PC-9 (cell line): Measurements from ENCODE around the gene EHD2. TPM values are rescaled to one million over a fixed set of nuclear protein-coding genes. Genes with fewer than 3 reads are reported as not detected.
"Not testable (repeated sequence)": the region's sequence is repeated elsewhere in the genome, so short reads cannot be mapped to it uniquely, and the experiment has no call there.

ENCODE experiments used
- BruUV-seq: library from RNA; stranded (reverse); fragments of 400-500 nt; replicated peaks from 2 replicates; lab custom pipeline; 2021; lab: Mats Ljungman, UMichigan
- CTCF ChIA-PET: fragments of 300-600 bp; sonication (Branson Sonifier 250); formaldehyde crosslinking; loops from one replicate; lab custom pipeline; 2022; ENCODE audit warnings: antibody characterized with exemption; lab: Charles Lee
- POLR2A ChIA-PET: fragments of 300-600 bp; sonication (Branson Sonifier 250); formaldehyde crosslinking; loops from one replicate; lab custom pipeline; 2022; ENCODE audit warnings: antibody characterized with exemption; ENCODE audit not compliant: unreplicated experiment; lab: Charles Lee
- DNase-seq, 2 experiments: peaks; one replicate each; pipeline versions ENCODE4 v3.0.0 to v3.0.0-alpha.2; 2015 to 2022; ENCODE audit warnings: mixed read lengths in 1 of 2
- H2AFZ ChIP-seq: fragments of 200-600 bp; sonication (generic); 2 replicates; pipeline ENCODE4 v1.8.1; 2017; ENCODE audit warnings: antibody characterized with exemption
- H3F3A ChIP-seq: fragments of 200-600 bp; sonication (generic); 2 replicates; pipeline ENCODE4 v1.8.1; 2017; ENCODE audit warnings: antibody characterized with exemption, mild to moderate bottlenecking, low read depth; ENCODE audit not compliant: insufficient read depth
- H3K27ac ChIP-seq: fragments of 200-600 bp; sonication (generic); 2 replicates; pipeline ENCODE4 v1.6.1; 2016; ENCODE audit warnings: mixed run types
- H3K27me3 ChIP-seq: fragments of 200-600 bp; sonication (generic); 2 replicates; pipeline ENCODE4 v1.6.1; 2016; ENCODE audit warnings: low read depth, mixed run types; ENCODE audit not compliant: insufficient read depth
- H3K36me3 ChIP-seq: fragments of 200-600 bp; sonication (generic); 2 replicates; pipeline ENCODE4 v1.6.1; 2016; ENCODE audit warnings: low read depth, mixed run types
- H3K4me1 ChIP-seq: fragments of 200-600 bp; sonication (generic); replicated peaks from 2 replicates; pipeline ENCODE4 v1.6.1; 2016; ENCODE audit warnings: mixed run types; ENCODE audit not compliant: insufficient read depth
- H3K4me2 ChIP-seq: fragments of 200-600 bp; sonication (generic); 2 replicates; pipeline ENCODE4 v1.6.1; 2017; ENCODE audit warnings: mixed run types
- H3K4me3 ChIP-seq: fragments of 200-600 bp; sonication (generic); 2 replicates; pipeline ENCODE4 v1.6.1; 2016; ENCODE audit warnings: mixed run types
- H3K79me2 ChIP-seq: fragments of 200-600 bp; sonication (generic); 2 replicates; pipeline ENCODE4 v1.6.1; 2017; ENCODE audit warnings: low read depth, mixed run types
- H3K9me2 ChIP-seq: fragments of 200-600 bp; sonication (generic); 2 replicates; pipeline ENCODE4 v1.8.1; 2017; ENCODE audit warnings: mild to moderate bottlenecking; ENCODE audit not compliant: insufficient read depth
- H3K9me3 ChIP-seq: fragments of 200-600 bp; sonication (generic); 2 replicates; pipeline ENCODE4 v1.8.1; 2016; ENCODE audit warnings: low read depth; ENCODE audit not compliant: insufficient read depth
- H4K20me1 ChIP-seq: fragments of 200-600 bp; sonication (generic); 2 replicates; pipeline ENCODE4 v1.8.1; 2017; ENCODE audit not compliant: insufficient read depth
- CTCF ChIP-seq: fragments of 200-600 bp; sonication (generic); conservative IDR thresholded peaks from 2 replicates; pipeline ENCODE4 v1.6.1; 2017; ENCODE audit warnings: mixed run types, antibody characterized with exemption, mild to moderate bottlenecking, moderate library complexity
- EZH2 ChIP-seq: fragments of 200-600 bp; sonication (generic); IDR thresholded peaks from 2 replicates; pipeline ENCODE4 v1.8.0; 2017; ENCODE audit warnings: antibody characterized with exemption, low read depth
- intact Hi-C: fragments of 100-400 bp; cut with micrococcal nuclease; formaldehyde crosslinking; loops from one replicate; pipeline ENCODE4 v1.10.0; 2022; ENCODE audit not compliant: unreplicated experiment
- total RNA-seq: library from RNA; stranded (reverse); gene quantifications from 2 replicates; pipeline ENCODE4 v1.2.3, GENCODE V29; 2021

Gene EHD2
- total RNA-seq, 1 experiment from 2014 or later: 25.6 TPM

DNA sequence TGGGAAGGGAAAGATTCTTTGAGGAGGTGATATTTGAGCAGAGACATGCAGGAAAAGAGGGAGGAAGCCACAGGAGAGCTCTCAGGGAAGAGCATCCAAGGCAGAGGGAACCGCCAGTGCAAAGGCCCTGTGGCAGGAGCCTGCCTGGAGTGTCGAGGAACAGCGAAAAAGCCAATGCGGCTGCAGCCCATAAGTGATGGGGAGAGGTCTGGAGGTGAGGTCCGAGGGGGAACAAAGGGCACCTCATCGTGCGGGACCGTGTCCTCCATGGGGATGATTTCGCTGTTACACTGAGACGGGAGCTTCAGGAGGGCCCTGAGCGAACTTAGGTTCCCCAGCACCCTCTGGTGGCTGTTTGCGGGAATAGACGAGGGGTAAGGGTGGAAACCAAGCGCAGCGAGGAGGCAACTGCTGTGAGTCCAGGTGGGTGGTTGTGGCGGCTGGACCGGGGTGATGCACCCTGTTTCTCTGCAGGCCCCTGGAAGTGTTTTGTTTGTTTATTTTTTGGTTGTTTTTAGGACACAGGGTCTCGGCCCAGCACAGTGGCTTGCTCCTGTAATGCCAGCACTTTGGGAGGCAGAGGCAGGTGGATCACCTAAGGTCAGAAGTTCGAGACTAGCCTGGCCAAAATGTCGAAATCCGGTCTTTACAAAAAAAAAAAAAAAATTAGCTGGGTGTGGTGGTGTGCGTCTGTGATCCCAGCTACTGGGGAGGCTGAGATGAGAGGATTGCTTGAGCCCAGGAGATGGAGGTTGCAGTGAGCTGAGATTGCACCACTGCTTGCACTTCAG, 5.9 kb upstream of the EHD2 start:
- H3K4me2 ChIP-seq: 0 out of 2 replicates have a peak overlapping the region, but pooled peaks have one; percentile 35
- POLR2A ChIA-PET: no interaction called here
- no peaks in the 10 kb centered on the region for H3K27me3 ChIP-seq
- H3F3A ChIP-seq: peaks cover 27% of the 10 kb centered on the region
- intact Hi-C loops: loop anchor here (1.0 to 10.0 kb wide), 2 partner anchors 271 to 423 kb away; no protein-coding TSS in a partner anchor
- no peaks in the 10 kb centered on the region for H3K79me2 ChIP-seq
- H2AFZ ChIP-seq: 0 out of 2 replicates have a peak overlapping the region, but pooled peaks have one; percentile 18
- peak; percentile 71 to 82 for DNase-seq
- no peak for TF ChIP-seq EZH2
- TF ChIP-seq CTCF: peak; percentile 93
- no peaks in the 10 kb centered on the region for H3K36me3 ChIP-seq
- no peaks in the 10 kb centered on the region for H3K4me1 ChIP-seq
- no peak overlapping the region for H3K27ac ChIP-seq
- H3K4me3 ChIP-seq: no peak overlapping the region
- CTCF ChIA-PET: interaction anchor here (0.5 to 2.1 kb wide), 10 partner anchors 16 to 414 kb away, joined by 3 to 27 read pairs (median 4); partner anchors contain the start of gene KPTN
- no TSS peak for BruUV-seq
- H3K9me2 ChIP-seq: no peaks in the 10 kb centered on the region
- no peaks in the 10 kb centered on the region for H3K9me3 ChIP-seq
- no peaks in the 10 kb centered on the region for H4K20me1 ChIP-seq

DNA sequence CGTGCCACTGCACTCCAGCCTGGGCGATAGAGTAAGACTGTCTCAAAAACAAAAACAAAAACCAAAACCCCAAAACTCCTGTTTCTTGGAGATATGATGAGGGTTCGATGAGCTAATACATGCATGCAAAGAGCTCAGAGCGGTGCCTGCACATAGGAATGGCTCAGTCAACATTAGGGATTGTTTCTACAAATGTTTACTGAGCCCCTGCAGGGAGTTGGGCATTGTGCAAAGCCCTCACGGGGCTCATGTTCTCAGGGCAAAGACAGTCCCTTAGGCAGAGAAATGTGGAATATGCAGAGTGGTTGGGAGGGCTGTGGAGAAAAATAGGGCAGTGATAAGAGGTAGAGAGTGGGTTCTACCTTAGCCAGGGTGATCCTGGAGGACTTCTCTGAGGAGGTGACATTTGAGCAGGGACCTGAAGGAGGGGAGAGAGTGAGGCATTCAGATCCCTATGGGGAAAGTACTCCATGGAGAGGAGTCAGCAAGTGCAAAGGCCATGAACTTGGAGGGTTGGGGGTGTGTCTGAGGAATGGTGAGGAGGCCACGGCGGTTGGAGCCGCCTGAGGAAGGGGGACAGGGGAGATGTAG, 1.5 kb upstream of the EHD2 start:
- Histone ChIP-seq H4K20me1 (no peaks in the 10 kb centered on the region), H3K9me2 (no peaks in the 10 kb centered on the region), H3K4me3 (no peak overlapping the region), H3K36me3 (no peaks in the 10 kb centered on the region), H3K27me3 (no peaks in the 10 kb centered on the region), H3F3A (peaks cover 16% of the 10 kb centered on the region), H3K27ac (no peak overlapping the region), H3K79me2 (no peaks in the 10 kb centered on the region), H3K4me1 (0 out of 2 replicates have a peak, but pooled peaks cover 5% of the 10 kb centered on the region), H2AFZ (no peak overlapping the region), H3K4me2 (no peak overlapping the region), H3K9me3 (no peaks in the 10 kb centered on the region)
- no TSS peak for BruUV-seq
- POLR2A ChIA-PET: no interaction called here
- no peak for DNase-seq
- intact Hi-C loops: no loop called here
- CTCF ChIA-PET: interaction anchor here (0.6 to 0.7 kb wide), 2 partner anchors 10 to 395 kb away, joined by 3 to 6 read pairs; no protein-coding TSS in a partner anchor
- TF ChIP-seq EZH2 (no peak), CTCF (no peak)

- TSS peak; percentile 66 for BruUV-seq
- ChIA-PET POLR2A (no interaction called here), CTCF (interaction anchor here (0.5 to 1.0 kb wide), 3 partner anchors 31 to 1599 kb away, joined by 4 to 26 read pairs (median 7); partner anchors contain the start of gene NOP53)
- TF ChIP-seq EZH2: no peak
- Histone ChIP-seq H2AFZ (no peak overlapping the region), H3K9me2 (no peaks in the 10 kb centered on the region), H4K20me1 (no peaks in the 10 kb centered on the region), H3K36me3 (no peaks in the 10 kb centered on the region), H3K4me1 (0 out of 2 replicates have a peak, but pooled peaks cover 5% of the 10 kb centered on the region), H3K4me3 (no peak overlapping the region), H3K27me3 (no peaks in the 10 kb centered on the region), H3K9me3 (no peaks in the 10 kb centered on the region), H3K79me2 (no peaks in the 10 kb centered on the region), H3K27ac (no peak overlapping the region), H3F3A (peaks cover 12% of the 10 kb centered on the region; the same call in 1 of the 2 replicates), H3K4me2 (no peak overlapping the region)
- DNase-seq: no peak
- intact Hi-C loops: no loop called here
Observed at GRCh38 chr19:47714339-47714738, 1.1 kb downstream of the EHD2 start.

DNA sequence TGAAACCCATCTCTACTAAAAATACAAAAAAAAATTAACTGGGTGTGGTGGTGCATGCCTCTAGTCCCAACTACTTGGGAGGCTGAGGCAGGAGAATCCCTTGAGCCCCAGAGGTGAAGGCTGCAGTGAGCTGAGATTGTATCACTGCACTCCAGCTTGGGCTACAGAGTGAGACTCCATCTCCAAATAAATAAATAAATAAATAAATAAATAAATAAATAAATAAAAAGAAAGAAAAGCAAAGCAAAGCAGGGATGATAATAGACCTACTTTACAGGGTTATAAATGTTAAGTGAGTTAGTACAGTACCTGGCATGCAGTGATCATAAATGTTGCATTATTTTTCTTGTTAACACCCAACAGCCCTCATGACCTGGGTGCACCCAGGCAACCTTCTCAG, 1.6 kb downstream of the EHD2 start:
- H3K9me3 ChIP-seq, H3K27ac ChIP-seq, H3K79me2 ChIP-seq, H3K9me2 ChIP-seq, H3K4me2 ChIP-seq, H3K4me1 ChIP-seq, H2AFZ ChIP-seq, H3K36me3 ChIP-seq, H3K4me3 ChIP-seq, DNase-seq, intact Hi-C loops, BruUV-seq, H3K27me3 ChIP-seq, H4K20me1 ChIP-seq, POLR2A ChIA-PET: not testable (repeated sequence)
- H3F3A ChIP-seq: peaks cover 12% of the 10 kb centered on the region; the same call in 1 of the 2 replicates
- CTCF ChIA-PET: interaction anchor here (0.6 kb wide), 2 partner anchors 9 to 232 kb away, joined by 3 to 5 read pairs; no protein-coding TSS in a partner anchor
